Motor neuron (in vitro differentiated cells): ENCODE results near the gene ATIC. TPM values are rescaled to one million over a fixed set of nuclear protein-coding genes. Genes with fewer than 3 reads are reported as not detected.

Source experiments
- ATAC-seq, 8 experiments: fragments of 200-7000 bp; cut with Tn5 transposase; replicated peaks in 6 of 8; 2 replicates each; pipeline ENCODE4 v1.8.0; 2021; ENCODE audit warnings: mild to moderate bottlenecking in 8 of 8, moderate library complexity in 8 of 8
- H3K27ac ChIP-seq, 2 donors: fragments of 250-450 bp; sonication (Bioruptor Pico); 2 replicates each; pipeline ENCODE4 v1.9.0; 2021; ENCODE audit warnings: antibody characterized with exemption in 2 of 2, mild to moderate bottlenecking in 2 of 2, moderate library complexity in 1 of 2
- H3K4me1 ChIP-seq, 2 donors: fragments of 250-450 bp; sonication (Bioruptor Pico); replicated peaks in 1 of 2; 2 replicates each; pipeline ENCODE4 v1.6.1; 2021; ENCODE audit warnings: antibody characterized with exemption in 2 of 2, mild to moderate bottlenecking in 2 of 2, moderate library complexity in 1 of 2
- H3K4me3 ChIP-seq, 5 donors: fragments of 250-450 bp; sonication (Bioruptor Pico); 2 replicates each; pipeline ENCODE4 v1.9.0; 2021; ENCODE audit warnings: antibody characterized with exemption in 5 of 5, mild to moderate bottlenecking in 5 of 5, moderate library complexity in 4 of 5
- WGBS, 10 experiments: fragments of 450-650 bp; shearing (Covaris generic); methylation state at CpG; one replicate each; pipeline ENCODE4 v1.0.0; 2022; 5-methylcytosine and 5-hydroxymethylcytosine counted together
- in situ Hi-C, 9 experiments: fragments of 400-800 bp; cut with MboI; loops; one replicate each; pipeline ENCODE4 v1.15.0; 2021; ENCODE audit warnings: low sequenced_read_pairs in 9 of 9, low pct_unique_long_range_greater_than_20kb in 2 of 9; ENCODE audit not compliant: unreplicated experiment in 9 of 9
- total RNA-seq, 8 experiments: library from RNA; unstranded; fragments of 300-600 nt; gene quantifications; 2 replicates each; pipeline versions ENCODE4 v1.2.3 to v1.2.4, GENCODE V29; 2022

Gene ATIC
- total RNA-seq, 8 experiments from 2014 or later, result 15.4 to 241 (median 74.6) TPM

GRCh38 chr2:215365184-215365658 is 53.4 kb downstream of the ATIC start:
- ATAC-seq, result no peak
- WGBS, 10 experiments, result 46 to 100% (median 88%) methylated on average over 1 to 4 of the region's 4 CpGs

DNA sequence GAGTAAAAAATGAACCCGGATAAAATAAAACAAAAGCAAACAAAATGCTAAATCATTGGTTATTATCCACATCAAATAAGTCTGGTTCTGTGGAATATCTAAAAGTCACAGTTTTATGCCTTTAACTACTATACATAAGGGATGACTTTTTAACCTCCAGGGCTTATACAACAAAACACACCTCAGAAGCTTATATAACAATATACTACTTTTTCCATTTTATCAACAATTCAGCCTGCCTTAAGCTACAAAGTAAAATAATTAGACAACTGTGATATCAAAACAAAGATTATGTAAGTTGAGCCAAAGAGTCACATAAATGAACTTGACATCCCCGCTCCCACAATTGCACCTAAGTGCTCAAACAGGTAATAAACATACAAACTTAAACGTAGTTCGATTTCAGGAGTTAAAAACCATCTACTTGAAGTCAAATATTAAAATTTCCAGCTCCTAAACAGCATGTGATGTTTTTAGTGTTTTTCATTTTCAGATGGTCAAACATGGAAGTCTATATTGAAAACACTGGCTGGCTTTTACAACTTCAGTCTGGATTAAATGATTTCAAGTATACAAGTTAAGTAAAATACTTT is 54.7 kb downstream of the ATIC start:
- ATAC-seq, result no peak
- WGBS, 10 experiments, result 80 to 100% (median 94%) methylated on average over 1 to 4 of the region's 4 CpGs
- Histone ChIP-seq H3K27ac (no peak overlapping the region), H3K4me3 (no peak overlapping the region), H3K4me1 (no peaks in the 10 kb centered on the region)
- in situ Hi-C loops, result no loop called here

More at GRCh38 chr2:215365184-215365658, 53.4 kb downstream of the ATIC start:
- H3K4me1 ChIP-seq, result no peaks in the 10 kb centered on the region
- H3K4me3 ChIP-seq, result no peak overlapping the region
- H3K27ac ChIP-seq, result no peak overlapping the region
- in situ Hi-C loops, result no loop called here

DNA sequence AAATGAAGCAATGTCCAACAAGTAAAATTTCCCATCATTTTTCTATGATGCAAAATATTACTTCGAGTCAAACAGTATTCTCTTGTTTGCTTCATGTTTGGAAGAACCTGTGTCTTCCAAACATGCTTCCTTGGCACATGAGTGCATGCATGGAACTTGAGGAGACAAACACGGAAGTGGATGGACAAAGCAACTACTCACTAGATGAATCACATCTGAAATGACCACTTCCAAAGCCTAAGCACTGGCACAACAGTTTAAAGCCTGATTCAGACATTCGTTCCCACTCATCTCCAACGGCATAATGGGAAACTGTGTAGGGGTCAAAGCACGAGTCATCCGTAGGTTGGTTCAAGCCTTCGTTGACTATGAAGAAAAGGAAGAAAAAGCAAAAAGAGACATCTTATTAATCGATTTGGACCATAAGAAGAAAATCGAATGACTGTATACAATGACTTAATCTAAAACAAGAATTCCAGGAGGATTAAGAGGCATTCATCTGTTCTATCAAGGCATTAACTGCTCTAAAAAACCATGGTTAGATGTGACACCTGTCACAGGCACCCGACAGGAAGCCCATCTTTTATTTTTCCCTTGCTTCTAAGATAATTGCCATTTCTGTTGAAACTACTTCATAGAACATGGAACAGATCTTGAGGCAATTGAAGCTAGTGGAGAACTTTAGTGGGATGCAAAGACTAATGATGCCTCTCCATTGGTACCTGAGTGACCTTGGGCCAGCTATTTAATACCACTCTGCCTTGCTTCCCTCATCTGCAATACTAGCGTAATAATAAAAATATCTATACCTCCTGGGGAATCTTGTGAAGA is 56.0 kb downstream of the ATIC start:
- no peak overlapping the region for H3K27ac ChIP-seq
- ATAC-seq, result no peak
- in situ Hi-C loops, result no loop called here
- H3K4me3 ChIP-seq, result no peak overlapping the region
- H3K4me1 ChIP-seq, result no peaks in the 10 kb centered on the region
- WGBS, 10 experiments, result 53 to 100% (median 79%) methylated on average over 1 to 11 of the region's 11 CpGs

- in situ Hi-C loops, result no loop called here
- no peak overlapping the region for H3K27ac ChIP-seq
- H3K4me3 ChIP-seq, result no peak overlapping the region
- no peaks in the 10 kb centered on the region for H3K4me1 ChIP-seq
- ATAC-seq, result no peak
Measured at GRCh38 chr2:215368493-215368809, 56.6 kb downstream of the ATIC start.

DNA sequence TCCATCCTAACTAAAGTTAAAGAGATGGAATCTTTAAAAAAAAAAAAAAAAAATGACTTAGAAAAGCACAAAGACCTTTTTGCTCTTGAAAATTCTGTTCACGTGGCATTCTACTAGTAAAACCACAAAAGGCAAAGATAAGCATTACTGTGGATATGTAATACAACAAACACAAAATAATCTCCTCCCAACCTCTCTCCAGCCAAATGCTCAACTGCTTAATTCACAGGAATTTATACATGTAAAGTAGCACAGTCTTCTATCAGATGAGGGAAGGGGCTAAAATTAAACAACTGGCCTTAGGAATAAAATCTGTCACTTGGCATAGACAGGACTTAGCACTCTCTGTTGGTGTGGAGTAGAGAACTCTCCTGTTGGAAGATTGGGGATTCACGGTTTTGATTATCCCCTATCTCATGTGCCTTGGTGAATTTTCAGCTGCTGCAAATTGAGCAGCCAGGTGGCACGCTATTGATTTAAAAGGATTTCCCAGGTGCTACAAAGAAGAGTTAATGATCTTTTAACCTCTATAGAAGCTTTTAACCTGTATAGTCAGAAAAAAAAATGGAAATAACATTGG is 57.4 kb downstream of the ATIC start:
- 50 to 100% (median 92%) methylated on average over 1 to 3 of the region's 3 CpGs for WGBS, 10 experiments
- no peaks in the 10 kb centered on the region for H3K4me1 ChIP-seq
- in situ Hi-C loops, result no loop called here
- no peak overlapping the region for H3K27ac ChIP-seq
- H3K4me3 ChIP-seq, result no peak overlapping the region
- ATAC-seq, result no peak

GRCh38 chr2:215370112-215370965 is 58.5 kb downstream of the ATIC start:
- peak in 1 of 8 experiments; percentile 82 for ATAC-seq
- 40 to 95% (median 74%) methylated on average over 2 to 12 of the region's 14 CpGs for WGBS, 10 experiments
- H3K4me1 ChIP-seq, result no peaks in the 10 kb centered on the region
- H3K4me3 ChIP-seq, result no peak overlapping the region
- in situ Hi-C loops, result no loop called here
- no peak overlapping the region for H3K27ac ChIP-seq

GRCh38 chr2:215371915-215372897 is 60.3 kb downstream of the ATIC start:
- Histone ChIP-seq H3K27ac (no peak overlapping the region), H3K4me1 (no peaks in the 10 kb centered on the region), H3K4me3 (no peak overlapping the region)
- 82 to 100% (median 95%) methylated on average over 1 to 14 of the region's 14 CpGs for WGBS, 10 experiments
- no peak for ATAC-seq
- in situ Hi-C loops, result no loop called here

GRCh38 chr2:215372968-215373649 is 61.2 kb downstream of the ATIC start:
- H3K4me1 ChIP-seq, result no peaks in the 10 kb centered on the region
- H3K27ac ChIP-seq, result no peak overlapping the region
- in situ Hi-C loops, result no loop called here
- 88 to 100% (median 92%) methylated on average over 1 to 8 of the region's 9 CpGs; no CpG with 5 or more reads in 1 of the 10 experiments for WGBS, 10 experiments
- no peak overlapping the region for H3K4me3 ChIP-seq
- ATAC-seq, result no peak

DNA sequence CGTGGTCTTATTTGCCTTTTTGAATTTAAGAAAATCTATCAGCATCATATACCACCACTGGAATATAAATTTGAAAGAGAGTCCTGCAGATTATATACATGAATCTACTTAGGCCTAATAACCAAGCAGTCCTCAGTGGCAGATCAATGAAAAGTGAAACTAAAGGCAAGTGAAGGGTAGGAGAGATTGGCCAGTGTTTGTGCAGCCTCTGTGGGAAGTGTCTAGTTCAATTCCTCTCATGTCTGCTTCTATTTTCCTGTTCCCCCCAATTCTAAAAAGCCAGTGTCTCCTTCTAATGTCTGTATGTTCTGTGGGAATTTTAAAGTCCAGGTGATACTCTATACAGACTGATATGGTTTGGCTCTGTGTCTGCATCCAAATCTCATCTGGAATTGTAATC is 62.1 kb downstream of the ATIC start:
- no peaks in the 10 kb centered on the region for H3K4me1 ChIP-seq
- 17 to 100% (median 69%) methylated on average over 1 of the region's 1 CpG; no CpG with 5 or more reads in 6 of the 10 experiments for WGBS, 10 experiments
- no peak overlapping the region for H3K4me3 ChIP-seq
- no peak overlapping the region for H3K27ac ChIP-seq
- no peak for ATAC-seq
- in situ Hi-C loops, result no loop called here

DNA sequence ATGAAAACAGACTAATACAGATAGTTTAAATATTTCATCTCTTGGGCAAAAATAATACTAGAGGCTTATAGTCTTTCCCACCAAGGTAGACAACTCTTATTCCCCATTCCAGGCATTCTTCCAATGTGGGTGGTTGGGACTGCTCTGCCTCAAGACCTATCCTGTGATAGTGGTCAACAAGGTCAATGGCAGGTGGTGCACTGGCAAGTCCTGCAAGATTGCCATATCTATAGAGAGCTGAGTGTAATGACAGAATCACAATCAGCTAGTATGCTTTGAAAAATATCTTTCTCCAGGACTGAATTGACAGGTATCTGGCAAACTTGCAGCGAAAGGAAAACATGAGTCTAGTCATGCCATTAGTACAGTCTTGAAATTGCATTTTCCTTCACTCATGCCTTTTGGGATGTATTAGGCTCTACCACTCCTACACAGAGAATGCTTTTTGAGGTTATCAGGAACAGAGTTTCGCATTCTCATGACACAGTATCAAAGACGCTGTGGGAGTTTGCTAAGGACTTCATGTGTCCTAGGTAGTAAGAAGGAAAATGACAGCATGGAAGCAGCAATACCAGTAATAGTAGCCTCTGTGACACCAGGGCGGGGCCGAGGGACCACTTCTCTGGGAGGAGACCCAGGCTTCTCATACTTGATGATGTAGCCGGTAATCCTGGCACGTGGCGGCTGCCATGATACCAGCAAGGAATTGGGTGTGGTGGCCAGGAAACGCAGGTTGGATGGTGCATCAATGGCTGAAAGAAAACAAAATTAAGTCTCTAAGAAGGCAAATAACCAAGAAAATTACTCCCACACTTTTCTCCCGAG is 63.0 kb downstream of the ATIC start:
- no peak overlapping the region for H3K4me3 ChIP-seq
- no peak overlapping the region for H3K27ac ChIP-seq
- no peaks in the 10 kb centered on the region for H3K4me1 ChIP-seq
- ATAC-seq, result no peak
- 70 to 100% (median 95%) methylated on average over 1 to 10 of the region's 10 CpGs; no CpG with 5 or more reads in 1 of the 10 experiments for WGBS, 10 experiments
- in situ Hi-C loops, result no loop called here

- no peak for ATAC-seq
- WGBS, 10 experiments, result 92 to 100% (median 95%) methylated on average over 1 to 6 of the region's 6 CpGs; no CpG with 5 or more reads in 1 of the 10 experiments
- H3K4me1 ChIP-seq, result no peaks in the 10 kb centered on the region
- in situ Hi-C loops, result no loop called here
- no peak overlapping the region for H3K4me3 ChIP-seq
- no peak overlapping the region for H3K27ac ChIP-seq
Measured at GRCh38 chr2:215375467-215375830, 63.6 kb downstream of the ATIC start.
